ENCODE data around the gene CCDC86.

Gene CCDC86

GRCh38 chr11:60891103-60891741, 49.3 kb downstream of the CCDC86 start:
- no peak for DNase-seq (ENCODE audit: low spot score)

- no peak for DNase-seq (ENCODE audit: low spot score)
These were observed 53.8 kb downstream of the CCDC86 start for GRCh38 chr11:60895687-60896086.

GRCh38 chr11:60897496-60897895, 55.6 kb downstream of the CCDC86 start:
- DNase-seq (ENCODE audit: low spot score), result no peak

- DNase-seq (ENCODE audit: low spot score), result no peak
These were observed 57.4 kb downstream of the CCDC86 start for GRCh38 chr11:60899046-60899936.

GRCh38 chr11:60899977-60900376, 58.1 kb downstream of the CCDC86 start:
- no peak for DNase-seq (ENCODE audit: low spot score)
